Measurements from ENCODE around the gene DDX19B. TPM values are rescaled to one million over a fixed set of nuclear protein-coding genes. Genes with fewer than 3 reads are reported as not detected.
A peak's percentile ranks its signal among the peaks of the same experiment; 100 is the strongest.
"Not testable (repeated sequence)": the region's sequence is repeated elsewhere in the genome, so short reads cannot be mapped to it uniquely, and the experiment has no call there.

The DDX19B gene
- total RNA-seq, result 10 to 100 TPM; 22.3 to 25.6 TPM

GRCh38 chr16:70298988-70299938 is at the start of gene DDX19B:
Gene DDX19B, plus strand, starts transcription at chr16:70299186. Its CDS starts 112 bp downstream, at chr16:70299298.
- Histone ChIP-seq H3K4me3 (peak within 1 kb of the TSS; percentile 54), H3K9ac (ENCODE audit: low read depth in 2 of 2, low read length in 2 of 2) (peak within 1 kb of the TSS; percentile 97), H3K4me1 (no peaks in the 10 kb centered on the region), H3K9me3 (no peaks in the 10 kb centered on the region), H3K27me3 (no peaks in the 10 kb centered on the region), H3K36me3 (no peaks in the 10 kb centered on the region), H3K27ac (peak within 1 kb of the TSS; percentile 79)
- intact Hi-C loops (cut with DNase I), result no loop called here
- TF ChIP-seq, protein P1, sequence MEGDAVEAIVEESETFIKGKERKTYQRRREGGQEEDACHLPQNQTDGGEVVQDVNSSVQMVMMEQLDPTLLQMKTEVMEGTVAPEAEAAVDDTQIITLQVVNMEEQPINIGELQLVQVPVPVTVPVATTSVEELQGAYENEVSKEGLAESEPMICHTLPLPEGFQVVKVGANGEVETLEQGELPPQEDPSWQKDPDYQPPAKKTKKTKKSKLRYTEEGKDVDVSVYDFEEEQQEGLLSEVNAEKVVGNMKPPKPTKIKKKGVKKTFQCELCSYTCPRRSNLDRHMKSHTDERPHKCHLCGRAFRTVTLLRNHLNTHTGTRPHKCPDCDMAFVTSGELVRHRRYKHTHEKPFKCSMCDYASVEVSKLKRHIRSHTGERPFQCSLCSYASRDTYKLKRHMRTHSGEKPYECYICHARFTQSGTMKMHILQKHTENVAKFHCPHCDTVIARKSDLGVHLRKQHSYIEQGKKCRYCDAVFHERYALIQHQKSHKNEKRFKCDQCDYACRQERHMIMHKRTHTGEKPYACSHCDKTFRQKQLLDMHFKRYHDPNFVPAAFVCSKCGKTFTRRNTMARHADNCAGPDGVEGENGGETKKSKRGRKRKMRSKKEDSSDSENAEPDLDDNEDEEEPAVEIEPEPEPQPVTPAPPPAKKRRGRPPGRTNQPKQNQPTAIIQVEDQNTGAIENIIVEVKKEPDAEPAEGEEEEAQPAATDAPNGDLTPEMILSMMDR (IDR thresholded peaks at IDR 0.05), result no peak
- DNase-seq, result peak; percentile 85

DNA sequence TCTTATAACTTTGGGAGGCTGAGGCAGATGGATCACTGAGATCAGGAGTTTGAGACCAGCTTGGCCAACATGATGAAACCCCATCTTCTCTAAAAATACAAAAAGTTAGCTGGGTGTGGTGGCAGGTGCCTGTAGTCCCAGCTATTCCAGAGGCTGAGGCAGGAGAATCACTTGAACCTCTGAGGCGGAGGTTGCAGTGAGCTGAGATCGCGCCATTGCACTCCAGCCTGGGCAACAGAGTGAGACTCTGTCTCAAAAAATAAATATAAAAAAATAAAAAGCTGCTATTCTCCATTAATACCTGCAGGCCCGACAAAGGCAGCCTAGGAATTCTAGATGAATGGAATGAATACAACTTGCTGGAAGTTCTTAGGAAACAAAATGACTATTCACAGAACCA is 49.3 kb upstream of the DDX19B start:
- intact Hi-C loops (cut with DNase I), result loop anchor here (10.0 kb wide), 1 partner anchor 85 kb away; no protein-coding TSS in a partner anchor
- not testable (repeated sequence) for H3K4me3 ChIP-seq; H3K9ac ChIP-seq (ENCODE audit: low read depth in 2 of 2, low read length in 2 of 2); H3K27ac ChIP-seq; H3K27me3 ChIP-seq; H3K4me1 ChIP-seq; H3K36me3 ChIP-seq; DNase-seq; H3K9me3 ChIP-seq

DNA sequence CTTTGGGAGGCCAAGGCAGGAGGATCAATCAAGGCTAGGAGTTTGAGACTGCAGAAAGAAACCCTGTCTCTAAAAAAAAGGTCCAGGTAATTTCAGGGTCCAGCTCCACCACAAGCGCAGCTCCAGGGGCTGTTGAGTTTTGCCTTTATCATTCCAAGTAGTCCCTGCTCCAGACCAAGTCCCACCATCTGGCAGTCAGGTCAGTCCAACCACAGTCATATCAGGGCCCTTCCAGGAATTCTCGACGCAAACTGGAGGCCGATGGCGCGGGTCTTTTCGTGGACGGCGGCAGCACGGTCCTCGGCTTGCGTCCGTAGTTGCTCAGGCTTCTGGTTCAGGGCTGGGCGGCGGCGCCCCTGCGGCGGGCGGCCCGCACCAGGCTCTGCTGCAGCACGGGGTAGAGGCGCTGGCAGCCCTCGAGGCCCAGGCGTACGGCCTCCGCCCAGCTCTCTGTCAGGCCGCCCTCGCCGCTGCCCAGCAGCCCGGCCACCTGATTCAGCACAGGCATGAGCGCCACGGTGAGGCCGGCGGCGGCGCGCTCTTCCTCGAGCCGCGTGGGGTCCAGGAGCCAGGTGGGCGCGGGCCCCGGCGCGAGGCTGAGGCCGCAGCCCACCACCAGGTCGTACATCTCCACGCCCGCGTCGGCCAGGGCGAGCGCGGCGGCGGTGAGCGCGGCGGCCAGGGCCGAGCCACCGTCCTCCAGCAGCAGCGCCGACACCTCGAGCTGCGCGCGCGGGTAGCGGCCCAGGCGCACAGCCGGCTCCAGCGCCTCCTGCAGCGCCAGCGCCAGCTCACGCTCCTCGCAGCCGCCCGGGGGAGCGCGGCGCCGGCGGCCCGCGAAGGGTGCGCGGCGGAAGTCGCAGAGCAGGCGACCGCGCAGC is 48.0 kb upstream of the DDX19B start:
- H3K4me3 ChIP-seq, result peak overlapping the region; percentile 69
- peak; percentile 52 for DNase-seq
- H3K9me3 ChIP-seq, result no peaks in the 10 kb centered on the region
- H3K27me3 ChIP-seq, result no peaks in the 10 kb centered on the region
- intact Hi-C loops (cut with DNase I), result loop anchor here (10.0 kb wide), 1 partner anchor 86 kb away; no protein-coding TSS in a partner anchor
- TF ChIP-seq, protein P1 (IDR thresholded peaks at IDR 0.05), result no peak
- H3K36me3 ChIP-seq, result peaks cover 6% of the 10 kb centered on the region
- H3K4me1 ChIP-seq, result peaks cover 6% of the 10 kb centered on the region
- H3K9ac ChIP-seq (ENCODE audit: low read depth in 2 of 2, low read length in 2 of 2), result peak overlapping the region; percentile 71 to 81
- peak overlapping the region; percentile 80 for H3K27ac ChIP-seq

- H3K9me3 ChIP-seq, result no peaks in the 10 kb centered on the region
- peak within 1 kb of the TSS; percentile 80 for H3K27ac ChIP-seq
- peak within 1 kb of the TSS; percentile 71 to 81 for H3K9ac ChIP-seq (ENCODE audit: low read depth in 2 of 2, low read length in 2 of 2)
- H3K36me3 ChIP-seq, result peaks cover 6% of the 10 kb centered on the region
- H3K4me1 ChIP-seq, result peaks cover 6% of the 10 kb centered on the region
- no peaks in the 10 kb centered on the region for H3K27me3 ChIP-seq
- H3K4me3 ChIP-seq, result peak within 1 kb of the TSS; percentile 69
- peak; percentile 93 for DNase-seq
- TF ChIP-seq, protein P1 (IDR thresholded peaks at IDR 0.05), result peak; percentile 84
- intact Hi-C loops (cut with DNase I), result loop anchor here (10.0 kb wide), 1 partner anchor 87 kb away; no protein-coding TSS in a partner anchor
Observed at GRCh38 chr16:70251629-70252354, 47.2 kb upstream of the DDX19B start, which contains the start of gene EXOSC6. Gene EXOSC6, minus strand, starts transcription at chr16:70251940. Its CDS starts 40 bp downstream, at chr16:70251900.

DNA sequence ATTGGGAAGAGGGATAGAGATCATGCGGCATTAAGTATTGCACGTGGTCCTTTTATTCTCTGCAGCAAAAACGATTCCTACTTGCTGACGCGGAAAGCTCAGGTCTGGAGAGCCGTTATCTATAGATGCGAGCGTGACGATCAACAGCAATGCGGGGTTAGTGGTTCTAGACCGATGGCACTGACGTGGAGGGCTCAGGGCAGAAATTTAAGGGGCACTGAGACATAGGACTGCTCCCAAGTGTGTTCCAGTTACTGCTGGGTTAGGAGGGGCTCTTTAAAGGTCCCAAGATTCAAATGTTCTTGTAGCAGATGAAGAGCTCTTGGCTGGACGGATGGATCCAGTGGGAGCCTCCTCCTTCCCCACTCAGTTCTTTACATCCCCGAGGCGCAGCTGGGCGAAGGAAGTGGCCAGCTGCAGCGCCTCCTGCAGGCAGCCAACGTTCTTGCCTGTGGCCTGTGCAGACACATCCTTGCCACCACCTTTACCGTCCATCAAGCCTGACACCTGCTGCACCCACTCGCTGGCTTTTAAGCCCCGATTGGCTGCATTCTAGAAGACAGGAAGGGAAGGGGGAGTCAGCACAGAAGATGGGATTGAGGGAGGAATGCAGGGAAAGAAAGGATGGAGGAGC is 46.5 kb upstream of the DDX19B start:
- no peak overlapping the region for H3K4me3 ChIP-seq
- H3K27me3 ChIP-seq, result no peaks in the 10 kb centered on the region
- TF ChIP-seq, protein P1 (IDR thresholded peaks at IDR 0.05), result no peak
- peak overlapping the region; percentile 79 for H3K27ac ChIP-seq
- H3K4me1 ChIP-seq, result peaks cover 6% of the 10 kb centered on the region
- H3K9me3 ChIP-seq, result no peaks in the 10 kb centered on the region
- H3K36me3 ChIP-seq, result peaks cover 8% of the 10 kb centered on the region
- no peak for DNase-seq
- intact Hi-C loops (cut with DNase I), result loop anchor here (10.0 kb wide), 1 partner anchor 88 kb away; no protein-coding TSS in a partner anchor
- H3K9ac ChIP-seq (ENCODE audit: low read depth in 2 of 2, low read length in 2 of 2), result no peak overlapping the region
